ENCODE data around the gene FRY. TPM values are rescaled to one million over a fixed set of nuclear protein-coding genes. Genes with fewer than 3 reads are reported as not detected.

Gene FRY
- total RNA-seq, 2 donors from 2014 or later: 32.0 to 45.4 TPM

DNA sequence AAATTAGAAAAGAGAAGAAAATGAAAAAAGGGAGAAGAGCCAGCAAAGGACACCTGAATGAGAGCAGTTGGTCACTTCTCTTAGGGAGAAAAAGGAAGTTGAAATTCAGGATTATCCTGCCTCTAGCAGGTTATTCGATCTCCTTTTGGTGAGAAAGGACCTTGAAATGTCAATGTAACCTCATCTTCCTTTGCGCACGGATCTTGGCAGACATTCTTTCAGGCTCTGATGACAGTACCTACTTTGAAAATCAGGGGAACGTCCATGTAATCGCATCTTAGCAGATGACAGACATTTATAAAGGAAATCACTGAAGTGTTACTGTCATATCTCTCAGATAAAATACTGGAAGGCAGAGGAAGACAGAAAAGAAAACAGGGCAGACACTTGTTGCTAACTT is 36.7 kb downstream of the FRY start:
- WGBS, 2 donors: 44 to 56% methylated on average over 5 of the region's 5 CpGs
- Histone ChIP-seq H3K4me1 (peaks cover 9% of the 10 kb centered on the region), H3K27ac (no peak overlapping the region), H3K4me3 (no peak overlapping the region), H3K9me3 (no peaks in the 10 kb centered on the region), H3K27me3 (no peaks in the 10 kb centered on the region), H3K36me3 (replicated peaks in 1 of 2; ENCODE audit: insufficient read depth in 1 of 2, low read depth in 2 of 2) (no peaks in the 10 kb centered on the region)
- intact Hi-C loops (cut with DNase I): no loop called here
- DNase-seq (no peak), ATAC-seq (no peak)
- TF ChIP-seq CTCF (IDR thresholded peaks at IDR 0.05) (no peak), POLR2A (IDR thresholded peaks at IDR 0.05) (no peak)

DNA sequence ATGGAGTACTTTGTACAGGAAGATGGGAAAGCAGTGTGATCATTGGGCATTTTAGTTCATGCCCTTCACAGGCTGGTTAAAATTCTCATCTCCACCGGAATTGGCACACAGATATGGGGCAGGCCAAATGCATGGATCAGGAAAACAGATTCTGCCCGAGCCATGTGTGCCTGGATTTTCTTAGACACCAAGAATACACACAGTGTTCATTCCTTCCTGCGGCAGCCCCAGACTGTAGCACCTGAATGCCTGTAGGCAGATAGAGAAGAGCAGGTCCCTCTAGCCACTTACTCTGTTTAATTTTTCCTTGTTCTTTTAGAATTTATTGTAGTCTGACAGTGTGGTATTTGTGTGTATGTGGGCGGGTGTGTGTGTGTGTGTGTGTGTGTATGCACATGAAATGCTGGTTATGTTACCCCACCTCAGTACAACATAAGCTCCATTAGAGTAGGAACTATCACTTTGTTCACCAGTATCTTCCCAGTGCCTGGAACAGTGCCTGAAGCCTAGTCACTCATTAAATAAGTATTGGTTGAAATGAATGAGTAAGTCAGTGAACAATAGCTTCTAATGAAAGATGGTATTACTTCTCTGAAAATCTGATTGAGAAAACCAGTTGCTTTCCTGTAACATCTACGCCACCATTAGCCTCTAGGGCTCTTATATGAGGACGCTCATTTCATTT is 41.7 kb downstream of the FRY start:
- no peaks in the 10 kb centered on the region for H3K27me3 ChIP-seq
- H3K27ac ChIP-seq: no peak overlapping the region
- ATAC-seq (no peak), DNase-seq (no peak)
- no peaks in the 10 kb centered on the region for H3K36me3 ChIP-seq (replicated peaks in 1 of 2; ENCODE audit: insufficient read depth in 1 of 2, low read depth in 2 of 2)
- WGBS, 2 donors: 93% methylated on average over 6 of the region's 6 CpGs
- TF ChIP-seq POLR2A (IDR thresholded peaks at IDR 0.05): no peak
- no peak for TF ChIP-seq CTCF (IDR thresholded peaks at IDR 0.05)
- H3K9me3 ChIP-seq: no peaks in the 10 kb centered on the region
- peaks cover 24% of the 10 kb centered on the region for H3K4me1 ChIP-seq
- no peak overlapping the region for H3K4me3 ChIP-seq
- intact Hi-C loops (cut with DNase I): no loop called here

- no peaks in the 10 kb centered on the region for H3K27me3 ChIP-seq
- H3K27ac ChIP-seq: no peak overlapping the region
- no peak for TF ChIP-seq POLR2A (IDR thresholded peaks at IDR 0.05)
- TF ChIP-seq CTCF (IDR thresholded peaks at IDR 0.05): no peak
- H3K36me3 ChIP-seq (replicated peaks in 1 of 2; ENCODE audit: insufficient read depth in 1 of 2, low read depth in 2 of 2): no peaks in the 10 kb centered on the region
- no peak overlapping the region for H3K4me3 ChIP-seq
- ATAC-seq: no peak
- no peaks in the 10 kb centered on the region for H3K9me3 ChIP-seq
- no peak for DNase-seq
- intact Hi-C loops (cut with DNase I): no loop called here
- WGBS, 2 donors: 49 to 59% methylated on average over 2 of the region's 2 CpGs
- H3K4me1 ChIP-seq: peaks cover 31% of the 10 kb centered on the region
These were observed 43.7 kb downstream of the FRY start for GRCh38 chr13:32075170-32075851.

- TF ChIP-seq POLR2A (IDR thresholded peaks at IDR 0.05) (no peak), CTCF (IDR thresholded peaks at IDR 0.05) (no peak)
- WGBS, 2 donors: 87% methylated on average over 3 of the region's 3 CpGs
- H3K9me3 ChIP-seq: no peaks in the 10 kb centered on the region
- no peak overlapping the region for H3K4me3 ChIP-seq
- intact Hi-C loops (cut with DNase I): no loop called here
- H3K27me3 ChIP-seq: no peaks in the 10 kb centered on the region
- DNase-seq (no peak), ATAC-seq (no peak)
- H3K27ac ChIP-seq: no peak overlapping the region
- no peaks in the 10 kb centered on the region for H3K36me3 ChIP-seq (replicated peaks in 1 of 2; ENCODE audit: insufficient read depth in 1 of 2, low read depth in 2 of 2)
- peaks cover 18% of the 10 kb centered on the region for H3K4me1 ChIP-seq
These were observed 48.0 kb downstream of the FRY start for GRCh38 chr13:32079587-32079986.
